Spleen (tissue), 11 donors: Measurements from ENCODE around the gene BAG2. TPM values are rescaled to one million over a fixed set of nuclear protein-coding genes. Genes with fewer than 3 reads are reported as not detected.

Experiments
- DNase-seq: peaks from one replicate; pipeline ENCODE4 v3.0.0-alpha.2; 2020
- H3K27ac ChIP-seq, 8 donors: fragments of 200-600 bp; sonication (generic) in 7 of 8; 1 replicate in 4 of 8; 2 replicates in 4 of 8; pipeline versions ENCODE4 v1.5.0 to v1.8.0; 2016 to 2021; ENCODE audit warnings: inconsistent platforms in 4 of 8, mild to moderate bottlenecking in 4 of 8, moderate library complexity in 1 of 8
- H3K27me3 ChIP-seq, 7 donors: fragments of 200-600 bp; sonication (generic) in 6 of 7; replicated peaks in 1 of 7; 1 replicate in 4 of 7; 2 replicates in 3 of 7; pipeline versions ENCODE4 v1.5.0 to v1.8.0; 2016 to 2021; ENCODE audit warnings: inconsistent platforms in 3 of 7, mild to moderate bottlenecking in 1 of 7
- H3K36me3 ChIP-seq, 6 donors: fragments of 200-600 bp; sonication (generic) in 5 of 6; 1 replicate in 4 of 6; 2 replicates in 2 of 6; pipeline versions ENCODE4 v1.5.0 to v1.8.0; 2016 to 2021; ENCODE audit warnings: inconsistent platforms in 2 of 6
- H3K4me1 ChIP-seq, 6 donors: fragments of 200-600 bp; sonication (generic) in 5 of 6; 1 replicate in 3 of 6; 2 replicates in 3 of 6; pipeline versions ENCODE4 v1.5.0 to v1.8.0; 2016 to 2021; ENCODE audit warnings: inconsistent platforms in 3 of 6
- H3K4me3 ChIP-seq, 8 donors: fragments of 200-600 bp; sonication (generic) in 7 of 8; 1 replicate in 4 of 8; 2 replicates in 4 of 8; pipeline versions ENCODE4 v1.5.0 to v1.8.0; 2016 to 2021; ENCODE audit warnings: inconsistent platforms in 4 of 8, mild to moderate bottlenecking in 4 of 8, moderate library complexity in 2 of 8
- H3K9me3 ChIP-seq, 8 donors: fragments of 200-600 bp; sonication (generic) in 7 of 8; 1 replicate in 4 of 8; 2 replicates in 4 of 8; pipeline versions ENCODE4 v1.5.0 to v1.8.0; 2016 to 2021; ENCODE audit warnings: inconsistent platforms in 4 of 8
- POLR2A ChIP-seq, 3 donors: fragments of 450-650 bp; IDR thresholded peaks; one replicate each; pipeline ENCODE4 v1.5.1; 2017; ENCODE audit warnings: antibody characterized with exemption in 3 of 3, mild to moderate bottlenecking in 1 of 3
- POLR2AphosphoS5 ChIP-seq, 3 donors: sonication (generic); formaldehyde crosslinking; IDR thresholded peaks; one replicate each; pipeline ENCODE4 v1.5.1; 2017; ENCODE audit warnings: antibody characterized with exemption in 3 of 3
- WGBS, 5 donors: extraction: QIAGEN DNeasy Blood & Tissue Kit in 3 of 5; methylation state at CpG; one replicate each; pipeline versions ENCODE4 v1.1.5 to v1.1.7; 2013 to 2018; 5-methylcytosine and 5-hydroxymethylcytosine counted together
- intact Hi-C: fragments of 100-400 bp; cut with DNase I; formaldehyde crosslinking; loops from one replicate; pipeline ENCODE4 v1.15.0; 2023; ENCODE audit warnings: low total_unique reads
- polyA plus RNA-seq, 3 donors: library from polyadenylated mRNA; stranded (reverse); fragments of 200-250 nt; gene quantifications; one replicate each; pipeline ENCODE4 v1.2.1, GENCODE V29; 2013
- total RNA-seq, 7 donors: library from RNA; depleted of rRNA in 3 of 7; stranded (reverse); fragments of >200 nt in 3 of 7; fragmentation: NEBNext Ultra II Directional in 4 of 7; extraction: Animal tissue kit (Norgen Biotek cat#: 25700) in 4 of 7; gene quantifications; one replicate each; pipeline versions ENCODE4 v1.1.0 to v1.2.1, GENCODE V29; 2016 to 2021
- TF ChIP-seq, protein P1 (sequence below), 11 experiments: fragments of 200-600 bp in 7 of 11; fragments of 450-650 bp in 4 of 11; sonication (generic) in 4 of 11; IDR thresholded peaks in 8 of 11; conservative IDR thresholded peaks in 3 of 11; 1 replicate in 7 of 11; 2 replicates in 4 of 11; pipeline versions ENCODE4 v1.4.0 to v1.8.0; 2016 to 2021; ENCODE audit warnings: antibody characterized with exemption in 11 of 11, inconsistent platforms in 4 of 11, mild to moderate bottlenecking in 1 of 11
- donor health status: healthy with polysubstance abuse.
- donor health status: DM: no; HTN: no; CAD: no; lungs with moderate emphysema.
- donor health status: DM: no; HTN: no; CAD: no.
- donor health status: Bipolar disorder and iron deficiency.
- donor health status: healthy.
- donor health status: DM: no; HTN: no; CAD: no.
- donor health status: DM: yes; HTN: yes; CAD: no.

The BAG2 gene
- total and polyA plus RNA-seq, 10 donors = 0.98 to 3.8 (median 2.0) TPM

DNA sequence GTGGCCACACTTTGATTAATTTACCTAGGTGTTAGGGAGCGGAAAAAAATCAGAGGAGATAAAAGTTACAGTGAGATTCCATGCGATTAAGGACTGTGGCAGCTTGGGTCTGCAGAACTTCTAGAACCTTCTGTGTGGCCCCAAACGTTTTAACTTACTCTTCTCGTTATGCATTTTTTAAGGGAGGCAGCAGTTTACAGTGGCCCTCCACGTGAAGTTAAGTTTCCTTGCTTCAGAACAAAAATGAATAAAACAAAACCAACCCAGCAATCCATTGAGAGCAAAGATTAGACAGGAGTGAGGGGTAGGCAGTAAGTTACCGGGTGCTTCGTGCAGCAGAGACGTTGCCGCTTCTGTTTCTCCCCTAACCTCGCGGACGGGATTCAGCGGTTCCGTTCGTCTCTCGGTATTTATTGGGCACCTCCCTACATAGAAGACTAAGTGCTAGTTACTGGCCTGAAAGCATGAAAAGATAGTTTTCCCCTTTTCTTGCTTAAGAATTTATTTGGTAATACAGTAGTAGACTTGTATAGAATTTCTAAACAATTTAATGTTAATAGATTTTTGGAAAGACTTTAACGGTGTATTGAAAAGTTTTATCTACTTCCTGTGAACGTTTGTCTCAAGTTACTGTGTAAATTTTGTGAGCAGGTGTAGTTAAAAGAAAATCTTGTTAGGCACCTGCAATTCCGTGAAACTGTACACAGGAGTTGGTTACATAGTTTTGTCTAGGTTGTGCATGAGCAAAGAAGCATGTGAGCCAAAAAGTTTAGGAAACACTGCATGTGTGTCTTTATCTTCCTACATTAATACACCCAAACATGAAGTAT lies 1.1 kb downstream of the BAG2 start:
- H3K4me1 ChIP-seq = peaks cover 4 to 30% (median 20%) of the 10 kb centered on the region in 6 donors
- peak overlapping the region; percentile 55 to 80 (median 64) for H3K4me3 ChIP-seq
- H3K36me3 ChIP-seq = peaks cover 0 to 8% (median 0%) of the 10 kb centered on the region in 6 donors
- no peaks in the 10 kb centered on the region for H3K9me3 ChIP-seq
- WGBS, 5 donors = 16 to 29% (median 19%) methylated on average over 19 of the region's 19 CpGs
- H3K27me3 ChIP-seq = no peaks in the 10 kb centered on the region
- TF ChIP-seq, protein P1, sequence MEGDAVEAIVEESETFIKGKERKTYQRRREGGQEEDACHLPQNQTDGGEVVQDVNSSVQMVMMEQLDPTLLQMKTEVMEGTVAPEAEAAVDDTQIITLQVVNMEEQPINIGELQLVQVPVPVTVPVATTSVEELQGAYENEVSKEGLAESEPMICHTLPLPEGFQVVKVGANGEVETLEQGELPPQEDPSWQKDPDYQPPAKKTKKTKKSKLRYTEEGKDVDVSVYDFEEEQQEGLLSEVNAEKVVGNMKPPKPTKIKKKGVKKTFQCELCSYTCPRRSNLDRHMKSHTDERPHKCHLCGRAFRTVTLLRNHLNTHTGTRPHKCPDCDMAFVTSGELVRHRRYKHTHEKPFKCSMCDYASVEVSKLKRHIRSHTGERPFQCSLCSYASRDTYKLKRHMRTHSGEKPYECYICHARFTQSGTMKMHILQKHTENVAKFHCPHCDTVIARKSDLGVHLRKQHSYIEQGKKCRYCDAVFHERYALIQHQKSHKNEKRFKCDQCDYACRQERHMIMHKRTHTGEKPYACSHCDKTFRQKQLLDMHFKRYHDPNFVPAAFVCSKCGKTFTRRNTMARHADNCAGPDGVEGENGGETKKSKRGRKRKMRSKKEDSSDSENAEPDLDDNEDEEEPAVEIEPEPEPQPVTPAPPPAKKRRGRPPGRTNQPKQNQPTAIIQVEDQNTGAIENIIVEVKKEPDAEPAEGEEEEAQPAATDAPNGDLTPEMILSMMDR (IDR thresholded peaks at IDR 0.05 in 8 of 11, conservative IDR thresholded peaks at IDR 0.05 in 3 of 11) = no peak
- no peak for TF ChIP-seq POLR2A (IDR thresholded peaks at IDR 0.05)
- no peak for TF ChIP-seq POLR2AphosphoS5 (IDR thresholded peaks at IDR 0.05)
- peak overlapping the region in 7 of 8 donors; percentile 81 to 93 (median 88) for H3K27ac ChIP-seq
- intact Hi-C loops = loop anchor here (10.0 kb wide), 1 partner anchor 52 kb away; the partner anchor contains the start of gene RAB23
- peak; percentile 79 for DNase-seq

DNA sequence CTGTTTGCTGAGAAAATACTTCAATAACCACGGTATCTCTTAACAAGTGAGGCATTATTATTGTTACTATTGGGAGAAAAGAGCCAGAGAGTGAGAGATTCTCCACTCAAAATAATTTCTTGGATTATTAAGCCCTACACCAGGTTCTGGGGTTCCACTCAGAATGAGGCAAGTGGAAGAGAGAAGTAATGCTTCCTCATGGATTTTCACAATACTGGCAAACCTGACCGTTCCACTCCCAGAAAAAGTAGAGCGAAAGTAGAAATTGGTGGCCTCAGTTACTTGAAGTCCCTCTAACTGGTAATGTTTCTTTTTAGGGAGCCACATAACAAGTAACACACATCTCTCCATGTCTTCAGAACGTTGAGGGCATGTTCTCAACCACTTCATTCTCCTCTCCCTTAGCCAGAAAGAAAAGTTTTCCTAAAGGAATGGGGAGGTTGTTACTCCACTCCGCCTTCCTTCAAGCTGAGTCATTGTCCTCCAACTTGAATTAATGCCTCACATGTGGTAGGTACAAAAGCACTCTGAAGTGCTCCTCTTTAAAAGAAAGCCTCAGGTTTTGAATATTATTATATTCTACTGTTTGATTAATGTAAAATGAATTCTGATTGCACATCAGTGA lies 1.9 kb downstream of the BAG2 start:
- WGBS, 5 donors = 55 to 79% (median 73%) methylated on average over 5 of the region's 5 CpGs
- no peak for DNase-seq
- Histone ChIP-seq H3K9me3 (no peaks in the 10 kb centered on the region), H3K36me3 (peaks cover 0 to under 1% (median 0%) of the 10 kb centered on the region in 6 donors), H3K27ac (no peak overlapping the region), H3K4me3 (peak overlapping the region in 2 of 8 donors; percentile 64 to 80), H3K27me3 (no peaks in the 10 kb centered on the region), H3K4me1 (peaks cover 4 to 30% (median 20%) of the 10 kb centered on the region in 6 donors)
- TF ChIP-seq, protein P1 (IDR thresholded peaks at IDR 0.05 in 8 of 11, conservative IDR thresholded peaks at IDR 0.05 in 3 of 11) = no peak
- TF ChIP-seq POLR2A (IDR thresholded peaks at IDR 0.05) (no peak), POLR2AphosphoS5 (IDR thresholded peaks at IDR 0.05) (no peak)
- intact Hi-C loops = loop anchor here (10.0 kb wide), 1 partner anchor 51 kb away; the partner anchor contains the start of gene RAB23

DNA sequence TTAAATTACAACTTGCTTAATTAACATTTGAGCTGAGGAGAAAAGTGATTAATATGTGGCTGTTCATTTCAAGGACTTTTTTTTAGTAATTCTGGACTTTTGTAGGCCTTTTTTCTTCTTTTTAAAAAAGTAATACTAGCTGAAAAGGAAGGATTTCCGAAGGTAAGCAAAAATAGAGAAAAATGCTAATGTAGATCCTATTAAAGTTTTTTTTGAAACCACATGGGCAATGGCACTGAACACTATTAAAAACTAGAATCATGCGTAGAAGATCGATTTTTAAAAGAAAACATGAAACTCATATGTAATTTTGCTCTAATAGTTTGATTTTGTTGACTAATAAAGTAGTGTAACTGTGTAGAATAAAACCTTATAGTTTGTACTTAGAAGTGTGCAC lies 2.4 kb downstream of the BAG2 start:
- Histone ChIP-seq H3K27ac (no peak overlapping the region), H3K4me1 (peaks cover 4 to 30% (median 20%) of the 10 kb centered on the region in 6 donors), H3K27me3 (no peaks in the 10 kb centered on the region), H3K9me3 (no peaks in the 10 kb centered on the region), H3K4me3 (no peak overlapping the region), H3K36me3 (no peaks in the 10 kb centered on the region)
- WGBS, 5 donors = 85 to 96% (median 92%) methylated on average over 3 of the region's 3 CpGs
- intact Hi-C loops = loop anchor here (10.0 kb wide), 1 partner anchor 50 kb away; the partner anchor contains the start of gene RAB23
- TF ChIP-seq POLR2AphosphoS5 (IDR thresholded peaks at IDR 0.05) (no peak), POLR2A (IDR thresholded peaks at IDR 0.05) (no peak)
- TF ChIP-seq, protein P1 (IDR thresholded peaks at IDR 0.05 in 8 of 11, conservative IDR thresholded peaks at IDR 0.05 in 3 of 11) = no peak
- DNase-seq = no peak
